Memory B cell (primary cell): ENCODE measurements around the gene EXOG.

Experiments used
- ATAC-seq: fragments of 150-1000 bp; cut with Tn5 transposase; 2 replicates; pipeline ENCODE4 v1.10.0; 2021; ENCODE audit warnings: low read depth, mild to moderate bottlenecking, moderate library complexity
- DNase-seq, 2 donors: peaks; one replicate each; pipeline ENCODE4 v3.0.0; 2022; ENCODE audit warnings: low spot score in 2 of 2
- H3K27ac Mint-ChIP-seq: one replicate; pipeline ENCODE4 v1.8.0; 2022; ENCODE audit warnings: mild to moderate bottlenecking, moderate library complexity, mixed read lengths
- H3K27me3 Mint-ChIP-seq: one replicate; pipeline ENCODE4 v1.8.0; 2022; ENCODE audit warnings: mixed read lengths
- H3K36me3 Mint-ChIP-seq: one replicate; pipeline ENCODE4 v1.8.0; 2022; ENCODE audit warnings: mild to moderate bottlenecking, mixed read lengths
- H3K4me1 Mint-ChIP-seq: one replicate; pipeline ENCODE4 v1.8.0; 2022; ENCODE audit warnings: mixed read lengths
- H3K4me3 Mint-ChIP-seq: one replicate; pipeline ENCODE4 v1.8.0; 2022; ENCODE audit warnings: mild to moderate bottlenecking, moderate library complexity, mixed read lengths
- H3K9me3 Mint-ChIP-seq: one replicate; pipeline ENCODE4 v1.8.0; 2022; ENCODE audit warnings: mixed read lengths

EXOG gene

GRCh38 chr3:38552364-38552763 is 56.2 kb downstream of the EXOG start:
- H3K9me3 Mint-ChIP-seq: no peaks in the 10 kb centered on the region
- no peak overlapping the region for H3K27ac Mint-ChIP-seq
- no peaks in the 10 kb centered on the region for H3K4me1 Mint-ChIP-seq
- DNase-seq: no peak
- H3K36me3 Mint-ChIP-seq: no peaks in the 10 kb centered on the region
- no peak for ATAC-seq
- H3K27me3 Mint-ChIP-seq: peaks cover 4% of the 10 kb centered on the region
- no peak overlapping the region for H3K4me3 Mint-ChIP-seq

GRCh38 chr3:38553071-38553470 is 56.9 kb downstream of the EXOG start:
- no peak for ATAC-seq
- H3K36me3 Mint-ChIP-seq: no peaks in the 10 kb centered on the region
- no peak overlapping the region for H3K27ac Mint-ChIP-seq
- no peak for DNase-seq
- no peak overlapping the region for H3K4me3 Mint-ChIP-seq
- no peaks in the 10 kb centered on the region for H3K4me1 Mint-ChIP-seq
- H3K27me3 Mint-ChIP-seq: peaks cover 4% of the 10 kb centered on the region
- H3K9me3 Mint-ChIP-seq: no peaks in the 10 kb centered on the region

- Mint-ChIP-seq H3K4me1 (no peaks in the 10 kb centered on the region), H3K4me3 (no peak overlapping the region), H3K36me3 (no peaks in the 10 kb centered on the region), H3K9me3 (no peaks in the 10 kb centered on the region), H3K27ac (no peak overlapping the region), H3K27me3 (peaks cover 4% of the 10 kb centered on the region)
- ATAC-seq (no peak), DNase-seq (no peak)
These were observed 58.1 kb downstream of the EXOG start for GRCh38 chr3:38554127-38554827.

- Mint-ChIP-seq H3K27me3 (peaks cover 4% of the 10 kb centered on the region), H3K4me1 (no peaks in the 10 kb centered on the region), H3K4me3 (no peak overlapping the region), H3K27ac (no peak overlapping the region), H3K9me3 (no peaks in the 10 kb centered on the region), H3K36me3 (no peaks in the 10 kb centered on the region)
- no peak for DNase-seq
- no peak for ATAC-seq
These were observed 59.2 kb downstream of the EXOG start for GRCh38 chr3:38555149-38555840.

GRCh38 chr3:38555926-38556325 is 59.8 kb downstream of the EXOG start:
- H3K4me3 Mint-ChIP-seq: no peak overlapping the region
- no peaks in the 10 kb centered on the region for H3K4me1 Mint-ChIP-seq
- ATAC-seq (no peak), DNase-seq (no peak)
- H3K27ac Mint-ChIP-seq: no peak overlapping the region
- H3K9me3 Mint-ChIP-seq: no peaks in the 10 kb centered on the region
- peaks cover 4% of the 10 kb centered on the region for H3K27me3 Mint-ChIP-seq
- no peaks in the 10 kb centered on the region for H3K36me3 Mint-ChIP-seq

GRCh38 chr3:38556640-38557358 is 60.7 kb downstream of the EXOG start:
- Mint-ChIP-seq H3K4me3 (no peak overlapping the region), H3K9me3 (no peaks in the 10 kb centered on the region), H3K36me3 (no peaks in the 10 kb centered on the region), H3K27me3 (peaks cover 7% of the 10 kb centered on the region), H3K4me1 (no peaks in the 10 kb centered on the region), H3K27ac (no peak overlapping the region)
- DNase-seq (no peak), ATAC-seq (no peak)

GRCh38 chr3:38558864-38559263 is 62.7 kb downstream of the EXOG start:
- peaks cover 11% of the 10 kb centered on the region for H3K27me3 Mint-ChIP-seq
- H3K9me3 Mint-ChIP-seq: no peaks in the 10 kb centered on the region
- DNase-seq (no peak), ATAC-seq (no peak)
- H3K4me3 Mint-ChIP-seq: no peak overlapping the region
- no peaks in the 10 kb centered on the region for H3K4me1 Mint-ChIP-seq
- H3K36me3 Mint-ChIP-seq: no peaks in the 10 kb centered on the region
- no peak overlapping the region for H3K27ac Mint-ChIP-seq

- no peak for DNase-seq
- Mint-ChIP-seq H3K36me3 (no peaks in the 10 kb centered on the region), H3K4me3 (no peak overlapping the region), H3K27ac (no peak overlapping the region), H3K27me3 (peaks cover 11% of the 10 kb centered on the region), H3K4me1 (no peaks in the 10 kb centered on the region), H3K9me3 (no peaks in the 10 kb centered on the region)
- ATAC-seq: no peak
These were observed 64.1 kb downstream of the EXOG start for GRCh38 chr3:38560284-38560683.

GRCh38 chr3:38560996-38561717 is 65.0 kb downstream of the EXOG start:
- Mint-ChIP-seq H3K27ac (no peak overlapping the region), H3K4me1 (no peaks in the 10 kb centered on the region), H3K27me3 (peaks cover 11% of the 10 kb centered on the region), H3K4me3 (no peak overlapping the region), H3K9me3 (no peaks in the 10 kb centered on the region), H3K36me3 (no peaks in the 10 kb centered on the region)
- no peak for DNase-seq
- no peak for ATAC-seq

GRCh38 chr3:38561746-38562466 is 65.8 kb downstream of the EXOG start:
- Mint-ChIP-seq H3K27me3 (peaks cover 6% of the 10 kb centered on the region), H3K9me3 (no peaks in the 10 kb centered on the region), H3K4me1 (no peaks in the 10 kb centered on the region), H3K4me3 (no peak overlapping the region), H3K36me3 (no peaks in the 10 kb centered on the region), H3K27ac (no peak overlapping the region)
- no peak for DNase-seq
- no peak for ATAC-seq

GRCh38 chr3:38562467-38562925 is 66.4 kb downstream of the EXOG start:
- Mint-ChIP-seq H3K36me3 (no peaks in the 10 kb centered on the region), H3K9me3 (no peaks in the 10 kb centered on the region), H3K27ac (no peak overlapping the region), H3K4me1 (no peaks in the 10 kb centered on the region), H3K4me3 (no peak overlapping the region), H3K27me3 (peaks cover 6% of the 10 kb centered on the region)
- no peak for DNase-seq
- no peak for ATAC-seq

- Mint-ChIP-seq H3K27ac (no peak overlapping the region), H3K4me3 (no peak overlapping the region), H3K4me1 (no peaks in the 10 kb centered on the region), H3K27me3 (peaks cover 6% of the 10 kb centered on the region), H3K9me3 (no peaks in the 10 kb centered on the region), H3K36me3 (no peaks in the 10 kb centered on the region)
- DNase-seq (no peak), ATAC-seq (no peak)
These were observed 67.1 kb downstream of the EXOG start for GRCh38 chr3:38563070-38563885.

GRCh38 chr3:38563886-38564270 is 67.7 kb downstream of the EXOG start:
- Mint-ChIP-seq H3K27ac (no peak overlapping the region), H3K9me3 (no peaks in the 10 kb centered on the region), H3K4me1 (no peaks in the 10 kb centered on the region), H3K4me3 (no peak overlapping the region), H3K27me3 (peaks cover 6% of the 10 kb centered on the region), H3K36me3 (no peaks in the 10 kb centered on the region)
- DNase-seq (no peak), ATAC-seq (no peak)
